Middle frontal gyrus (tissue), 1 donor: ENCODE measurements around the gene GRM1.

Experiments
- DNase-seq: peaks from one replicate; pipeline ENCODE4 v3.0.0-alpha.2; 2015; ENCODE audit warnings: low spot score; ENCODE audit errors: extremely low spot score

GRM1 gene

GRCh38 chr6:146028851-146029572, at the start of gene GRM1:
TSS of gene GRM1 (plus strand) at chr6:146029062. CDS start at chr6:146029518, 456 bp downstream.
- no peak for DNase-seq

- no peak for DNase-seq
Observed at GRCh38 chr6:146009338-146009737, 19.5 kb upstream of the GRM1 start.

GRCh38 chr6:146014233-146014632, 14.6 kb upstream of the GRM1 start:
- DNase-seq: no peak

- DNase-seq: no peak
Observed at GRCh38 chr6:146017672-146018071, 11.2 kb upstream of the GRM1 start.

- DNase-seq: no peak
Observed at GRCh38 chr6:146026873-146027272, 2.0 kb upstream of the GRM1 start.

GRCh38 chr6:146027586-146028251, 1.1 kb upstream of the GRM1 start:
- no peak for DNase-seq

GRCh38 chr6:146028252-146028795, 538 bp upstream of the GRM1 start:
- DNase-seq: no peak

- DNase-seq: no peak
Observed at GRCh38 chr6:146029573-146030184, 817 bp downstream of the GRM1 start.

- DNase-seq: no peak
Observed at GRCh38 chr6:146032387-146032786, 3.5 kb downstream of the GRM1 start.

- no peak for DNase-seq
Observed at GRCh38 chr6:146040360-146040759, 11.5 kb downstream of the GRM1 start.

GRCh38 chr6:146041282-146041681, 12.4 kb downstream of the GRM1 start:
- no peak for DNase-seq

GRCh38 chr6:146047371-146047770, 18.5 kb downstream of the GRM1 start:
- DNase-seq: no peak

- DNase-seq: no peak
Observed at GRCh38 chr6:146050168-146050567, 21.3 kb downstream of the GRM1 start.

GRCh38 chr6:146056506-146056905, 27.6 kb downstream of the GRM1 start:
- no peak for DNase-seq

- DNase-seq: no peak
Observed at GRCh38 chr6:146065690-146066089, 36.8 kb downstream of the GRM1 start.

GRCh38 chr6:146066506-146066905, 37.6 kb downstream of the GRM1 start:
- DNase-seq: no peak

- DNase-seq: no peak
Observed at GRCh38 chr6:146071781-146072180, 42.9 kb downstream of the GRM1 start.

- DNase-seq: no peak
Observed at GRCh38 chr6:146077992-146078391, 49.1 kb downstream of the GRM1 start.

- no peak for DNase-seq
Observed at GRCh38 chr6:146087386-146087785, 58.5 kb downstream of the GRM1 start.

- DNase-seq: no peak
Observed at GRCh38 chr6:146090474-146090873, 61.6 kb downstream of the GRM1 start.

- no peak for DNase-seq
Observed at GRCh38 chr6:146092961-146093686, 64.3 kb downstream of the GRM1 start.

GRCh38 chr6:146095481-146095880, 66.6 kb downstream of the GRM1 start:
- no peak for DNase-seq
